GF-D8 (cell line): ENCODE results near the gene WSB2.

Experiments
- DNase-seq: peaks from one replicate; lab custom pipeline; 2025; lab: John Stamatoyannopoulos, UW

The WSB2 gene

GRCh38 chr12:117994551-117995438 is 66.2 kb downstream of the WSB2 start:
- DNase-seq: no peak

GRCh38 chr12:117986705-117987469 is 74.1 kb downstream of the WSB2 start:
- DNase-seq: no peak

- no peak for DNase-seq
Measured at GRCh38 chr12:117985182-117985581, 75.8 kb downstream of the WSB2 start.
